GM18867 (cell line): ENCODE data around the gene TNRC6B.

ENCODE experiments used
- ATAC-seq: cut with Tn5 transposase; IDR thresholded peaks from one replicate; pipeline ENCODE4 v1.9.1; 2021; ENCODE audit warnings: mild to moderate bottlenecking, moderate library complexity; ENCODE audit not compliant: unreplicated experiment

The TNRC6B gene

GRCh38 chr22:40239345-40239683, 61.6 kb downstream of the TNRC6B start:
- no peak for ATAC-seq

- no peak for ATAC-seq
These were observed 62.4 kb downstream of the TNRC6B start for GRCh38 chr22:40240160-40240559.

- ATAC-seq: no peak
These were observed 63.0 kb downstream of the TNRC6B start for GRCh38 chr22:40240686-40241085.

GRCh38 chr22:40241200-40241763, 63.6 kb downstream of the TNRC6B start:
- no peak for ATAC-seq

- no peak for ATAC-seq
These were observed 66.2 kb downstream of the TNRC6B start for GRCh38 chr22:40243891-40244290.

- ATAC-seq: no peak
These were observed 66.9 kb downstream of the TNRC6B start for GRCh38 chr22:40244586-40244985.

- ATAC-seq: no peak
These were observed 70.3 kb downstream of the TNRC6B start for GRCh38 chr22:40247976-40248375.

GRCh38 chr22:40249286-40249685, 71.6 kb downstream of the TNRC6B start:
- ATAC-seq: no peak

- no peak for ATAC-seq
These were observed 72.9 kb downstream of the TNRC6B start for GRCh38 chr22:40250608-40251007.

GRCh38 chr22:40251106-40251505, 73.4 kb downstream of the TNRC6B start:
- ATAC-seq: no peak

- ATAC-seq: no peak
These were observed 74.4 kb downstream of the TNRC6B start for GRCh38 chr22:40252146-40252545.

GRCh38 chr22:40256516-40256915, 78.8 kb downstream of the TNRC6B start:
- ATAC-seq: no peak

GRCh38 chr22:40258017-40258416, 80.3 kb downstream of the TNRC6B start:
- ATAC-seq: no peak

GRCh38 chr22:40258501-40258915, 80.8 kb downstream of the TNRC6B start:
- no peak for ATAC-seq

- no peak for ATAC-seq
These were observed 84.1 kb downstream of the TNRC6B start for GRCh38 chr22:40261783-40262182.

GRCh38 chr22:40263191-40263590, 85.5 kb downstream of the TNRC6B start:
- ATAC-seq: no peak

GRCh38 chr22:40265783-40266182, 88.1 kb downstream of the TNRC6B start:
- ATAC-seq: no peak

GRCh38 chr22:40270031-40270430, 92.3 kb downstream of the TNRC6B start:
- ATAC-seq: no peak

- no peak for ATAC-seq
These were observed 93.1 kb downstream of the TNRC6B start for GRCh38 chr22:40270748-40271373.

- no peak for ATAC-seq
These were observed 93.7 kb downstream of the TNRC6B start for GRCh38 chr22:40271440-40271839.

- no peak for ATAC-seq
These were observed 95.6 kb downstream of the TNRC6B start for GRCh38 chr22:40273319-40273718.

- ATAC-seq: no peak
These were observed 99.5 kb downstream of the TNRC6B start for GRCh38 chr22:40276996-40277823.
